H9 (cell line): ENCODE measurements around the gene RNF26. TPM values are rescaled to one million over a fixed set of nuclear protein-coding genes. Genes with fewer than 3 reads are reported as not detected.

Experiments
- DNase-seq: peaks from one replicate; pipeline ENCODE4 v3.0.0-alpha.2; 2017
- H2AFZ ChIP-seq: one replicate; pipeline ENCODE4 v1.6.1; 2013; ENCODE audit warnings: mild to moderate bottlenecking, low read length, control low read depth, moderate library complexity
- H2AK5ac ChIP-seq: 2 replicates; pipeline ENCODE4 v1.6.1; 2013; ENCODE audit warnings: low read length, control low read depth, mixed read lengths; ENCODE audit not compliant: insufficient read length
- H2BK120ac ChIP-seq: one replicate; pipeline ENCODE4 v1.6.1; 2013; ENCODE audit warnings: low read depth, mild to moderate bottlenecking, low read length, control low read depth, inconsistent platforms; ENCODE audit not compliant: poor library complexity, severe bottlenecking
- H2BK12ac ChIP-seq: 2 replicates; pipeline ENCODE4 v1.6.1; 2013; ENCODE audit warnings: low read length, control low read depth, mixed read lengths, low read depth; ENCODE audit not compliant: insufficient read length
- H2BK15ac ChIP-seq: 2 replicates; pipeline ENCODE4 v1.6.1; 2013; ENCODE audit warnings: low read depth, low read length, control low read depth
- H2BK20ac ChIP-seq: one replicate; pipeline ENCODE4 v1.6.1; 2013; ENCODE audit warnings: low read depth, mild to moderate bottlenecking, low read length, control low read depth, inconsistent platforms; ENCODE audit not compliant: poor library complexity, severe bottlenecking
- H2BK5ac ChIP-seq: 2 replicates; pipeline ENCODE4 v1.6.1; 2013; ENCODE audit warnings: low read length, control low read depth, mixed read lengths; ENCODE audit not compliant: insufficient read length
- H3K14ac ChIP-seq: 2 replicates; pipeline ENCODE4 v1.6.1; 2013; ENCODE audit warnings: low read length, control low read depth; ENCODE audit not compliant: insufficient read depth
- H3K18ac ChIP-seq: 2 replicates; pipeline ENCODE4 v1.6.1; 2013; ENCODE audit warnings: low read depth, mild to moderate bottlenecking, mixed read lengths, low read length, control low read depth; ENCODE audit not compliant: insufficient read length
- H3K23ac ChIP-seq: 2 replicates; pipeline ENCODE4 v1.6.1; 2013; ENCODE audit warnings: low read length, control low read depth, mixed read lengths, low read depth; ENCODE audit not compliant: insufficient read length
- H3K23me2 ChIP-seq: 2 replicates; pipeline ENCODE4 v1.6.1; 2013; ENCODE audit warnings: low read depth, mild to moderate bottlenecking, mixed read lengths, low read length, control low read depth; ENCODE audit not compliant: insufficient read length, poor library complexity, severe bottlenecking
- H3K27ac ChIP-seq: 2 replicates; pipeline ENCODE4 v1.5.1; 2013; ENCODE audit warnings: low read length, control low read depth, mixed read lengths, low read depth; ENCODE audit not compliant: insufficient read length
- H3K27me3 ChIP-seq: 2 replicates; pipeline ENCODE4 v1.6.1; 2013; ENCODE audit warnings: low read length, control low read depth, inconsistent platforms; ENCODE audit not compliant: insufficient read depth
- H3K4ac ChIP-seq: 2 replicates; pipeline ENCODE4 v1.6.1; 2013; ENCODE audit warnings: low read depth, mild to moderate bottlenecking, control low read depth, inconsistent platforms, low read length, moderate library complexity
- H3K4me1 ChIP-seq: 2 replicates; pipeline ENCODE4 v1.6.1; 2013; ENCODE audit warnings: low read length, control low read depth, inconsistent platforms; ENCODE audit not compliant: insufficient read depth
- H3K4me2 ChIP-seq: 2 replicates; pipeline ENCODE4 v1.6.1; 2013; ENCODE audit warnings: low read length, control low read depth, mixed read lengths; ENCODE audit not compliant: insufficient read length, insufficient read depth
- H3K56ac ChIP-seq: 2 replicates; pipeline ENCODE4 v1.6.1; 2013; ENCODE audit warnings: low read depth, mild to moderate bottlenecking, mixed read lengths, low read length, control low read depth; ENCODE audit not compliant: insufficient read length
- H3K79me1 ChIP-seq: 2 replicates; pipeline ENCODE4 v1.6.1; 2013; ENCODE audit warnings: low read depth, mild to moderate bottlenecking, moderate library complexity, low read length, control low read depth, inconsistent platforms; ENCODE audit not compliant: insufficient read depth, poor library complexity, severe bottlenecking
- H3K79me2 ChIP-seq: 2 replicates; pipeline ENCODE4 v1.6.1; 2013; ENCODE audit warnings: low read length, control low read depth, inconsistent platforms; ENCODE audit not compliant: insufficient read depth
- H3K9ac ChIP-seq: 2 replicates; pipeline ENCODE4 v1.6.1; 2013; ENCODE audit warnings: low read length, control low read depth, mixed read lengths; ENCODE audit not compliant: insufficient read length; ENCODE audit errors: extremely low read depth
- H3K9me3 ChIP-seq: one replicate; pipeline ENCODE4 v1.6.1; 2013; ENCODE audit warnings: low read depth, low read length, inconsistent platforms; ENCODE audit not compliant: control insufficient read depth
- H3T11ph ChIP-seq: one replicate; pipeline ENCODE4 v1.6.1; 2013; ENCODE audit warnings: mild to moderate bottlenecking, low read length, control low read depth, inconsistent platforms
- H4K20me1 ChIP-seq: one replicate; pipeline ENCODE4 v1.6.1; 2013; ENCODE audit not compliant: control insufficient read depth, insufficient read length, insufficient read depth
- H4K5ac ChIP-seq: 2 replicates; pipeline ENCODE4 v1.6.1; 2013; ENCODE audit warnings: low read depth, mild to moderate bottlenecking, mixed read lengths, low read length, control low read depth; ENCODE audit not compliant: insufficient read length
- H4K8ac ChIP-seq: replicated peaks from 2 replicates; pipeline ENCODE4 v1.6.1; 2013; ENCODE audit warnings: low read length, control low read depth, mixed read lengths, low read depth; ENCODE audit not compliant: insufficient read length
- H4K91ac ChIP-seq: 2 replicates; pipeline ENCODE4 v1.6.1; 2013; ENCODE audit warnings: low read depth, mild to moderate bottlenecking, moderate library complexity, mixed read lengths, low read length, control low read depth; ENCODE audit not compliant: insufficient read length
- H3K27ac Mint-ChIP-seq, 3 experiments: 2 replicates in 2 of 3; 3 replicates in 1 of 3; pipeline ENCODE4 v1.8.0; 2020 to 2021; ENCODE audit warnings: mixed read lengths in 3 of 3, mild to moderate bottlenecking in 1 of 3, moderate library complexity in 1 of 3
- H3K27me3 Mint-ChIP-seq: 2 replicates; pipeline ENCODE4 v1.8.0; 2021; ENCODE audit warnings: low read depth, mild to moderate bottlenecking, moderate library complexity, mixed read lengths
- H3K36me3 Mint-ChIP-seq, 3 experiments: 2 replicates in 2 of 3; 3 replicates in 1 of 3; pipeline ENCODE4 v1.8.0; 2020 to 2021; ENCODE audit warnings: low read depth in 3 of 3, mixed read lengths in 3 of 3; ENCODE audit not compliant: insufficient read depth in 1 of 3
- H3K4me1 Mint-ChIP-seq, 2 experiments: 2 replicates each; pipeline ENCODE4 v1.8.0; 2020; ENCODE audit warnings: mixed read lengths in 2 of 2
- H3K4me3 Mint-ChIP-seq, 2 experiments: 2 replicates in 1 of 2; 3 replicates in 1 of 2; pipeline ENCODE4 v1.8.0; 2020 to 2021; ENCODE audit warnings: mild to moderate bottlenecking in 2 of 2, mixed read lengths in 2 of 2, moderate library complexity in 1 of 2
- H3K9me3 Mint-ChIP-seq, 2 experiments: 2 replicates in 1 of 2; 3 replicates in 1 of 2; pipeline ENCODE4 v1.8.0; 2020; ENCODE audit warnings: mild to moderate bottlenecking in 2 of 2, mixed read lengths in 2 of 2, moderate library complexity in 1 of 2
- WGBS: extraction: QIAGEN DNeasy Blood & Tissue Kit; methylation state at CpG from one replicate; pipeline ENCODE4 v1.1.7; 2013; ENCODE audit warnings: missing lambda C conversion rate, low lambda C conversion rate, mixed read lengths; ENCODE audit not compliant: insufficient read length; ENCODE audit errors: extremely low coverage; 5-methylcytosine and 5-hydroxymethylcytosine counted together
- total RNA-seq: library from RNA; stranded (reverse); gene quantifications from 2 replicates; pipeline ENCODE4 v1.2.1, GENCODE V29; 2021
- TF ChIP-seq, protein P1 (sequence below): fragments of 200-600 bp; sonication (generic); conservative IDR thresholded peaks from 3 replicates; pipeline ENCODE4 v1.8.0; 2021; ENCODE audit warnings: antibody characterized with exemption, mild to moderate bottlenecking

The RNF26 gene
- total RNA-seq, 1 experiment from 2014 or later: 57.6 TPM

DNA sequence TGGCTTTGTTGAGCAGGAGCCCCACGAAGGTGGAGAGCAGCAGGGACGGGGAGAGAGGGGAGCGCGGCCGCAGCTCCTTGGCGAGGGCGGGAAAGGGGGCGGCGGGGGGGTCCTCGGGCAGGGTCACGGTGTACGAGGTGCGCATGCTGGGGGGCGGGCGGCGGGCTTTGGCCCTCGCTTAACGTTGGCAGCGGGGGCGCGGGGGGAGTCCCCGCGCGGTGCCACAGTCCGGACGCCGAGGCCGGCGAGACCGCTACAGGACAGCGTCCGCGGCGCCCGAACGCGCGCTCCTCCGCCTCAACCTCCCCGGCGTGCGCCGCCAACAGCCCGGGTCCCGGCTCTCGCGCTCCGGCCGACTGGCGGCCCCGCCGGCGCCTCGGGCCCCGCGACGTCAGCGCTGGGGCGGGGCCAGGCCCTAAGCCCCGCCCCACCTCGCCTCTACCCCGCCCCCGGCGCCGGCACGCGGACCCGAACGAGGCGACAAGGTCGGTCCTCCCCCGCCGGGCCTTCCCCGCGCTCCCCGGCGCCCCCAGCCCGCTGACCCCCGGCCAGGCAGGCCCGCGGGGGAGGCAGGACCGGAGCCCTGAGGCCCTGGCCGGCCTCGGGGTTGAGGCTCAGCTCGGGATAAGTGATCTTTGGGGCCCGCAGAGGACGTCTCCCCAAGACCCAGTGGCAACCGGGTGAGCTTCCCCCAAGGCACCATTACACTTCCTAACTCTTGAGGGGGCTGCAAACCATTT lies 29.7 kb downstream of the RNF26 start:
- no peak overlapping the region for H2AK5ac ChIP-seq
- DNase-seq: no peak
- no peaks in the 10 kb centered on the region for H3K79me1 ChIP-seq
- no peak overlapping the region for H2BK15ac ChIP-seq
- H3K4me3 Mint-ChIP-seq: peak overlapping the region; percentile 48 to 83
- no peak overlapping the region for H3K4ac ChIP-seq
- H3K4me2 ChIP-seq: peak overlapping the region; percentile 60
- H3K36me3 Mint-ChIP-seq: peaks cover 0 to 15% (median 10%) of the 10 kb centered on the region in 3 experiments
- H3K14ac ChIP-seq: no peak overlapping the region
- peaks cover 60% of the 10 kb centered on the region for H3K27me3 Mint-ChIP-seq
- H4K91ac ChIP-seq: no peak overlapping the region
- TF ChIP-seq, protein P1, sequence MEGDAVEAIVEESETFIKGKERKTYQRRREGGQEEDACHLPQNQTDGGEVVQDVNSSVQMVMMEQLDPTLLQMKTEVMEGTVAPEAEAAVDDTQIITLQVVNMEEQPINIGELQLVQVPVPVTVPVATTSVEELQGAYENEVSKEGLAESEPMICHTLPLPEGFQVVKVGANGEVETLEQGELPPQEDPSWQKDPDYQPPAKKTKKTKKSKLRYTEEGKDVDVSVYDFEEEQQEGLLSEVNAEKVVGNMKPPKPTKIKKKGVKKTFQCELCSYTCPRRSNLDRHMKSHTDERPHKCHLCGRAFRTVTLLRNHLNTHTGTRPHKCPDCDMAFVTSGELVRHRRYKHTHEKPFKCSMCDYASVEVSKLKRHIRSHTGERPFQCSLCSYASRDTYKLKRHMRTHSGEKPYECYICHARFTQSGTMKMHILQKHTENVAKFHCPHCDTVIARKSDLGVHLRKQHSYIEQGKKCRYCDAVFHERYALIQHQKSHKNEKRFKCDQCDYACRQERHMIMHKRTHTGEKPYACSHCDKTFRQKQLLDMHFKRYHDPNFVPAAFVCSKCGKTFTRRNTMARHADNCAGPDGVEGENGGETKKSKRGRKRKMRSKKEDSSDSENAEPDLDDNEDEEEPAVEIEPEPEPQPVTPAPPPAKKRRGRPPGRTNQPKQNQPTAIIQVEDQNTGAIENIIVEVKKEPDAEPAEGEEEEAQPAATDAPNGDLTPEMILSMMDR: no peak
- no peaks in the 10 kb centered on the region for H3K79me2 ChIP-seq
- no peak overlapping the region for H3K27ac Mint-ChIP-seq
- no peak overlapping the region for H2BK120ac ChIP-seq
- no peak overlapping the region for H3K27ac ChIP-seq
- no peak overlapping the region for H2AFZ ChIP-seq
- H3K4me1 ChIP-seq: peaks cover 7% of the 10 kb centered on the region; the same call in 1 of the 2 replicates
- no peak overlapping the region for H3T11ph ChIP-seq
- peaks cover 4% of the 10 kb centered on the region for H4K20me1 ChIP-seq
- H2BK20ac ChIP-seq: no peak overlapping the region
- H4K8ac ChIP-seq: no peak overlapping the region
- peaks cover 4% of the 10 kb centered on the region for H3K23me2 ChIP-seq
- H3K27me3 ChIP-seq: peaks cover 23% of the 10 kb centered on the region; the same call in 1 of the 2 replicates
- H3K9me3 ChIP-seq: no peaks in the 10 kb centered on the region
- no peak overlapping the region for H3K23ac ChIP-seq
- H3K4me1 Mint-ChIP-seq: peaks cover 47 to 51% of the 10 kb centered on the region in 2 experiments
- no peak overlapping the region for H3K9ac ChIP-seq
- no peak overlapping the region for H2BK5ac ChIP-seq
- whole genome bisulfite sequencing: no CpG with 5 or more reads among the region's 88 CpGs
- no peak overlapping the region for H3K56ac ChIP-seq
- no peak overlapping the region for H4K5ac ChIP-seq
- peaks cover 2 to 5% of the 10 kb centered on the region in 2 experiments; a peak in 2 of 5 replicates for H3K9me3 Mint-ChIP-seq
- H2BK12ac ChIP-seq: no peak overlapping the region
- no peak overlapping the region for H3K18ac ChIP-seq
